NOMO-1 treated with DMSO at 0.1 percent for 48 hours (cell line): ENCODE results near the gene JAK3.
"Not testable (repeated sequence)": the region's sequence is repeated elsewhere in the genome, so short reads cannot be mapped to it uniquely, and the experiment has no call there.

Experiments used
- DNase-seq: peaks from one replicate; lab custom pipeline; 2025; ENCODE audit not compliant: unreplicated experiment; lab: John Stamatoyannopoulos, UW

Gene JAK3

DNA sequence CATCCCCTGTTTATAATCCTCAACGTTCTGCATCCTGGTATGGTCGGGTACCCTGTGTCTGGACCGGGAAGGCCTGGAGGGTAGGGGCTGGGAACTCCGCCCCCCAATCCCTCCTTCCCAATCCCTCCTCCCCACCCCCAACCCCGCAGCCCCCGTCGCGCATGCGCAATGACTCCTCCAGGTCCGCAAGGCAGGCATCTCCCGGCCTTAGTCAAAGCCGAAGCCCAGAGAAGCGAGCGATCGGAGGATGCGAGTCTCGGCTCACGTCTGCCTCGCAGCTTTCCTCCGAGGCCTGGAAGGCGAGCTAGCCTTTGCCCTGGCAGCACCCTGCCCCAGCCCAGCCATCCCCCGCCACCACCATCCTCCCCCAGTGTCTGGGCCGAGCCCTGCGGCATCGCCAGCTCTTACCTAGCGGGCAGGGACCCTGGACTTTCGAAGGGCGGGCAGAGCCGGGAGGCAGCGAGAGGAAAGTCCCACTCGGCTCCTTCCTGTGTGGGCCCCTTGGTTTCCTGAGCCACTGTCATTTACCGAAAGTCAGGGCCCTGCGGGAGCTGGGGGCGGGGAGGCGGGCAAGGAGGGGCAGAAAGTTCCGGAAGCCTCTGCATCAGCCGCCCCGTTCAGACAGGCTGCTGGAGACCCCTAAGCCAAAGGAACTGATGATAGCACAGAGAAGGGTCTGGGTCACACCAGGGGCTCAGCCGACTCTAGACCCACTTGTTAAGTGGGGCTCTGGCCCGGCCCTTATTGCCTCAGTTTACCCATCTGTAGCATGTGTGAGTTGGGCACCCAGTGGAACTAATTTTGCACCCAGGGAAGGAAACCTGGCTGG lies at the start of gene JAK3:
Gene JAK3, minus strand, starts transcription at position 445 of the 829 bp plus-strand sequence. CDS start 3,565 bp downstream, outside the sequence.
- DNase-seq: peak; percentile 36

DNA sequence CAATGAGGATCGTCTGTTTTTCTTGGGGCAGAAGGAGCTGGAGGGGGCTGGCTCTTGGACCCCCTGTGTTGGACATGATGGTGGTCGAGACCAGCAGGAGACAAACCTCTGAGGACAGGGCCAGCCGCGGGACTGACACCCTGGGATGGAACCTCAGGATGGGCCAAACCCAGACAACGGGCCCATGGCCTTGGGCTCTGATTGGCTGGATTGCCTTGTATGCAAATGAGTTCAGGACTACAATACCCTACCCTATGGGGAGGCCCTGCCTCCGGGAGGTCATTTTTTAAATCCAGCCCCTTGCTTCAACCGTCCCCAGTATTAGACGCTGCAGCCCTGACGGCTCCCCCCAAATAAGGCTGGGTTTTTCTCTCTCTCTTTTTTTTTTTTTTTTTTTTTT lies 46.0 kb upstream of the JAK3 start:
- DNase-seq: no peak

DNA sequence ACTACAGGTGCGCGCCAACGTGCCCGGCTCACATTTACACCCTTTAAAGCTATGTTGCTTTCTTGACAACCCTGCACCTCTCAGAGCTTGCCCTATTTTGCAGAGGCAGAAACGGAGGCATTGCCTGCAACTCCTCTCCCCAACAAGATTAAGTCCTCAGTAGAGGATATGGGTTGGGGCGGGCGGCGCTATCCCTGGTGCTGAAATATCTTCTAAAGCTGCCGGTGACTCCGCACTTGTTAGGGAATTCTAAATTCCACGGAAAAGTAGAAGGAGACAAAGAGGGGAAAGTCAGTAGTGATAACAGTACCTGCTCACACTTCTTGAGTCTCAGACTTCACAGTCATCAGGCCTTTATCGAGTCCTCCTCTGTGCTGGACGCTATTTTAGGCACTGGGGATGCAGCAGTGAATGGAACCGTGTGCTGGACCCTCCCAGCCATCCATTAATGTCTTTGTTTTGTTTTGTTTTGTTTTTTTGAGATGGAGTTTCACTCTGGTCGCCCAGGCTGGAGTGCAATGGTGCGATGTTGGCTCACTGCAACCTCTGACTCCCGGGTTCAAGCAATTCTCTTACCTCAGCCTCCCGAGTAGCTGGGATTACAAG lies 41.9 kb upstream of the JAK3 start:
- DNase-seq: peak; percentile 42

DNA sequence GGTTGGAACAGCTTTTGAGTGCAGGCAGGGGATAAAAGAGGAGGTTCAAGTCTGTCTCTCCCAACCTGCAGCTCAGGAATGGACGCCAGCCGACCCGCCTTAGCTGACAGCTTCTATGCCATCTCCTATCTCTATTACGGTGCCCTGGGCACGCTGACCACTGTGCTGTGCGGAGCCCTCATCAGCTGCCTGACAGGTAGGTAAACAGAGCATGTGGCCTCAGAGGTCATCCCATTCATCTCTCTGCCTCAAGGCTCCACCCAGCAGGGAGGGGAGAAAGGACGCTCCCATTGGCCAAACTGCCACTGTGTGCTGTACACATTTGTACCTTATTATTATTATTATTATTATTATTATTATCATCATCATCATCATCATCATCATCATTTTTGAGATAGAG lies 40.5 kb upstream of the JAK3 start:
- no peak for DNase-seq

DNA sequence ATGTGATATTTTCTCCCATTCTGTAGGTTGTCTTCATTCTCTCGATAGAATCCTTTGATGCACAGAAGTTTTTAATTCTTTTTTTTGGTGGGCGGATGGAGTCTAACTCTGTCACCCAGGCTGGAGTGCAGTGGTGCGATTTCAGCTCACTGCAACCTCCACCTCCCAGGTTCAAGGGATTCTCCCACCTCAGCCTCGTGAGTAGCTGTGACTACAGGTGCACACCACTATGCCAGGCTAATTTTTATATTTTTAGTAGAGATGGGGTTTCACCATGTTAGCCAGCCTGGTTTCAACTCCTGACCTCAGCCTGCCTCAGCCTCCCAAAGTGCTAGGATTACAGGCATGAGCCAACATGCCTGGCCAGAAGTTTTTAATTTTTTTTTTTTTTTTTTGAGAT lies 39.4 kb upstream of the JAK3 start:
- not testable (repeated sequence) for DNase-seq

DNA sequence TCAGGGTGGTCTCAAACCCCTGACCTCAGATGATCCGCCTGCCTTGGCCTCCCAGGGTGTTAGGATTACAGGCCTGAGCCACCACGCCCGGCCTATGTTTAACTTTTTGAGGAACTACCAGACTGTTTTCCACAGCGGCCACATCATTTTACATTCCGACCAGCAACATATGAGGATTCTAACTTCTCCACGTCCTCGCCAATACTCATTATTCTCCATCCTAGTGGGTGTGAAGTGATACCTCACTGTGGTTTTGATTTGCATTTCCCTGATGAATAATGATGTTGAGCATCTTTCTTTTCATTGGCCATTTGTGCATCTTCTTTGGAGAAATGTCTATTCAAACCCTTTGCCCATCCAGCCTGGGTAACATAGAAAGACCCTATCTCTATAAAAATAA lies 38.7 kb upstream of the JAK3 start:
- DNase-seq: no peak

DNA sequence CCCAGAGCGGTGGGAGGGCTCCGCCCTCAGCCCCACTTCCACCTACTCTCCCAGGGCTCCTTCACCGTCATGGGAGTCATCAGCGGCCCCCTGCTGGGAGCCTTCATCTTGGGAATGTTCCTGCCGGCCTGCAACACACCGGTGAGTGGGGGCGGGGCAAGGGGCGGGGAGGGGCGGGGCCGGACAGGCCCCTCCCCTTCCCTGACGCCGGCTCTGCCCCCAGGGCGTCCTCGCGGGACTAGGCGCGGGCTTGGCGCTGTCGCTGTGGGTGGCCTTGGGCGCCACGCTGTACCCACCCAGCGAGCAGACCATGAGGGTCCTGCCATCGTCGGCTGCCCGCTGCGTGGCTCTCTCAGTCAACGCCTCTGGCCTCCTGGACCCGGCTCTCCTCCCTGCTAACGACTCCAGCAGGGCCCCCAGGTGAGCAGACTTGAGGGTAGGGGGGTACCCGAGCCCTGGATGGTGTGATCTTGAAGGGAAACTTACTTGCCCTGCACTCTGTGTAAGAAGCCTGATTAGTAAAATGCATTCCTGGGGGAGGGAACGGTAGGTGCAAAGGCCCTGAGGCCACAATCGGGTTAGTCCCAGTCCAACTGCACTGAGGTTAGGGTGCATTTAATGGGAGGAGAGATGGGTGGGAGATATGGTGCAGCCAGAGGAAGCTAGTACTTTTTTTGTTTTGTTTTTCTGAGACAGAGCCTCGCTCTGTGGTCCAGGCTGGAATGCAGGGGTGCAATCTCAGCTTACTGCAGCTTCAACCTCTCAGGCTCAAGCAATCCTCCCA lies 36.0 kb upstream of the JAK3 start:
- DNase-seq: no peak

DNA sequence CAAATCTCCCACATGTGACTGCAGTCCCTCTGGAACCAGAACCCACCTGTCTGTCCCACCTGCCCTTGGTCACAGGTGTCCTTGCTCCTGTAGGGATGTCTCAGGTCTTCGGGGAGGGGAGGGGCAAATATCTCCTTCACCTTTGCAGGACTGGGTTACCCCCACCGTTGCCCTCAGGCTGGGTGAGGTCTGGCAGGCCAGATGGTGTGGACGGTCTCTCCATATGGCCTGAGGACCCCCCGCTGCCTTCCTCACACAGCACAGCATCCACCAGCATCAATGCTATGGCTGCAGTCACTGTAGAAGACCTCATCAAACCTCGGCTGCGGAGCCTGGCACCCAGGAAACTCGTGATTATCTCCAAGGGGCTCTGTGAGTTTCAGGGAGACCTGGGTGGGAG lies 33.9 kb upstream of the JAK3 start:
- DNase-seq: no peak

DNA sequence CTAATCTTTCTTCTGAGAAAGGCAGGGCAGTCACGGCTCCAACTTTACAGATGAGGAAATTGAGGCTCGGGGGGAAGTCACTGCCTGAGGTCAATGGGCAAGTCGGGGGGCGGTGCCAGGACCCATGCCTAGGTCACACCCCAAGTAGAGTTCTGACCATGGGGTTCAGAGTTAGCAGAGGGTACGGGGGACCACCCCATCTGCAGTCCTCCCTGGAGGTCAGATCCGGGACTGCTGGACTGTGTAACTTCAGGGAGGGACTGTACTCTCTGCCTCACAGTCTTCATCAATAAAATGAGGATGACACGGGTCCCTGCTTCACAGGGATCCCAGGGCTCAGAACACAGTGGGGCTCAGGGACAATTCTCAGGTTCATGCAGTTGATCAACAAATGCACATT lies 31.7 kb upstream of the JAK3 start:
- DNase-seq: no peak

DNA sequence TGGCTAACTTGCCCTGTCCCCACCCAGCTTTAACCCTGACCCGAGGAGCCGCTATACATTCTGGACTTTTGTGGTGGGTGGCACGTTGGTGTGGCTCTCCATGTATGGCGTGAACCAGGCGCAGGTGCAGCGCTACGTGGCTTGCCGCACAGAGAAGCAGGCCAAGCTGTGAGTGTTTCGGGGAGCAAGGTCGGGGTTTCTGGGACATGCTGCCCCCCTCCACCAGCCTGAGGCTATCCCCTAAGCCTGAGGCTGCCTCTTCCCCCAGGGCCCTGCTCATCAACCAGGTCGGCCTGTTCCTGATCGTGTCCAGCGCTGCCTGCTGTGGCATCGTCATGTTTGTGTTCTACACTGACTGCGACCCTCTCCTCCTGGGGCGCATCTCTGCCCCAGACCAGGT lies 29.9 kb upstream of the JAK3 start:
- DNase-seq: no peak

DNA sequence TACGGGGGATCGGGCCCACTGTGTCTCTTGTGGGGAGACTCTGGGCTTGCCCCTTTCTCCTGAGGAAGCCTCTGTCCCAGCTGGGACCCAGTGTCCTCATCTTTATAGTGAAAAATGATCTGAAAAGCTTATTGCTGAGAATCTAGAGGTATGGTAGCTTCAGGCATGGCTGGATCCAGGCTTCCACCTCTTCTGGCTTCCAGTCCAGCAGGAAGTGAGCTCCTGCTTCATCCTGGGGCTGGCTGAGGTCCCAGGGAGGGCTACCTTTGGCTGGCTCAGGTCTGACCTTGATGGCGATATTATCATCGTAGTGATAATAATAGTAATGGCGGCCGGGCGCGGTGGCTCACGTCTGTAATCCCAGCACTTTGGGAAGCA lies 27.0 kb upstream of the JAK3 start:
- no peak for DNase-seq

DNA sequence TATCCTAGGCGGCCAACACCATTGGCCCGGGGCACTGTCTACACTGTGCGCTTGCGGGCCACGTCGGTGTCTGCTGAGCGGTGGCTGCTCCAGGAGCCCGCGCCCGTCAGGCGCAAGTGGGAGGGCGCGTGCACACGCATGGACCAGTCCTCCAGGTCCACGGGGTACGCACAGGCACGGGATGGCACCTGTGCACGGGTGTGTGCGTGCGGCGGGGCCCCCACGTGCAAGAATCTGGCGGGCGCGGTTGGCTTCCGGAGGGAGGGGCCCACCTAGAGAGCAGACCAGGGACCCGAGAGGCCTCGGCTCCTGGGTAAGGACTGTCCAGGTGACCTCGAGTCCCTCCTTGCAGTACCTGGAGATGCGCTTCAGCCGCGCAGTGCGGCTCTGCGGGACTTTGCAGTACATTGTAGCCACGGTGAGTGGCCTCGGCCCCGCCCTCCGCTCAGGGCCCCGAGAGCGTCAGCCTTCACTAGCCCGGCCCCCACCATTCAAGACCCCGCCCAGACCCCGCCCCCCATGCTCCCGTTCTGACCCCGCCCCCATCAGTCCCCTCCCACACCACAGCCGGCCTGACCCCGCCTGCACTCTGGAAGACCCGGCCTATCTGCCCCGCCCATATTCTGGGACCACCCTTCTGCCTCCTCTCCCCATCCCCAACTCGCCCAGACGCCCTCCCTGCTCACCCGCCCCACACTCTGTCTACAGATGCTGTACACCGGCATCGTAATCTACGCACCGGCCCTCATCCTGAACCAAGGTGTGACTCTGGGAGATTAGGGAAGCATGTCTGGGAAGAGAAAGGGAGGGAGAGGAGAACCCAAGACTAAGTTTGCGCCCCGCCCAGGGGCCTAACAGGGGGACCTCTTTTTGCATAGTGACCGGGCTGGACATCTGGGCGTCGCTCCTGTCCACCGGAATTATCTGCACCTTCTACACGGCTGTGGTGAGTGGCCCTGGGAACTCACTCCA lies 26.3 kb upstream of the JAK3 start:
- DNase-seq: peak; percentile 40

DNA sequence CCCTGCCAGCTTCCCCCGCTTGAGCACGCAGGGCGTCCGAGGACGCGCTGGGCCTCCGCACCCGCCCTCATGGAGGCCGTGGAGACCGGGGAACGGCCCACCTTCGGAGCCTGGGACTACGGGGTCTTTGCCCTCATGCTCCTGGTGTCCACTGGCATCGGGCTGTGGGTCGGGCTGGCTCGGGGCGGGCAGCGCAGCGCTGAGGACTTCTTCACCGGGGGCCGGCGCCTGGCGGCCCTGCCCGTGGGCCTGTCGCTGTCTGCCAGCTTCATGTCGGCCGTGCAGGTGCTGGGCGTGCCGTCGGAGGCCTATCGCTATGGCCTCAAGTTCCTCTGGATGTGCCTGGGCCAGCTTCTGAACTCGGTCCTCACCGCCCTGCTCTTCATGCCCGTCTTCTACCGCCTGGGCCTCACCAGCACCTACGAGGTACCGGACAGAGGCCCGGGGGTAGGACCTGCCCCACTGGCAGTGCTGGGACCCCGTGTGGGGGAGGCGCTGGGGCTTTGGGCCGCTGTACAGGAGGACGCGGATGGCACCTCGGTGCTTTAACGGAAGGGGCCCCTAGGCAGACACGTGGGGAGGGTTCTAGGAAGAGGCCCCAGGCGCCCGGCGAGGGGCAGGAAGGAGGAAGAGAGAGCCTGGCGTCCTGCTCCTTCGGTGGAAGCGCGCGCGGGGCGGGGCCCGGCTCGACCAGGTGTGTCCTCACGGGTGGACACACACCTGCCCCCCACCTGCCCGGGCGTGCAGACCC lies 24.6 kb upstream of the JAK3 start:
- peak; percentile 72 for DNase-seq

DNA sequence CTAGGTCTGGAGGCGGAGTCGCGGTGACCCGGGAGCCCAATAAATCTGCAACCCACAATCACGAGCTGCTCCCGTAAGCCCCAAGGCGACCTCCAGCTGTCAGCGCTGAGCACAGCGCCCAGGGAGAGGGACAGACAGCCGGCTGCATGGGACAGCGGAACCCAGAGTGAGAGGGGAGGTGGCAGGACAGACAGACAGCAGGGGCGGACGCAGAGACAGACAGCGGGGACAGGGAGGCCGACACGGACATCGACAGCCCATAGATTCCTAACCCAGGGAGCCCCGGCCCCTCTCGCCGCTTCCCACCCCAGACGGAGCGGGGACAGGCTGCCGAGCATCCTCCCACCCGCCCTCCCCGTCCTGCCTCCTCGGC lies 24.1 kb upstream of the JAK3 start, which contains the start of gene SLC5A5:
Gene SLC5A5, plus strand, starts transcription at position 68 of the 373 bp plus-strand sequence. CDS start 375 bp downstream, outside the sequence.
- DNase-seq: peak; percentile 49

DNA sequence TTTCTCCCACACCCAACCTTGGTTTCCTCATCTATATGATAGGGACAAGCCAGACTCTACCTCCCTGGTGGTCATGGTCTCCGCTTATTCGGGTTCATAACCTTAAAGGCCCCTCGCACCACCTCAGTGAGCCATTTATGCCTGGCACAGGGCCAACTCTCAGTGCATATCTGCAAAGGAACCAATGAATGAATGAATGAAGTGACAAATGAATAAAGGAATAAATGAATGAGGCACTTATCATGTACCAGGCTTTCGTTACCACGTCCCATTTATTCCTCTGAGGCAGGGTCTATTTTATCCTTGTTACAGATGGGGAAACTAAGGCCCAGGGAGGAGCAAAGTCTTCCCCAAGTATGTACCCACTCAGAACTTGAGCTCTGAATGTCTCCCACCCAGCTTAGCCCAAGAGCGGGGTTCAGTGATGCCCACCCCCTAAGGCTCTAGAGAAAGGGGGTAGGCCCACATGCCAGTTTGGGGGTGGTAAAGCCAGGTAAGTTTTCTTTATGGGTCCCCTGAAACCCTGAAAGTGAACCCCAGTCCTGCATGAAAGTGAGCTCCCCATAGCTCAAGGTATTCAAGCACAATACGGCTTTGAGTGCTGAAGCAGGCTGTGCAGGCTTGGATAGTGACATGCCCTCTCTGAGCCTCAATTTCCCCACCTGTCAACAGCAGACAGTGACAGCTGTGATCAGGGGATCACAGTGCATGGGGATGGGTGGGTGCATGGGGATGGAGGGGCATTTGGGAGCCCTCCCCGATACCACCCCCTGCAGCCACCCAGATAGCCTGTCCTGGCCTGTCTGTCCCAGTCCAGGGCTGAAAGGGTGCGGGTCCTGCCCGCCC lies 23.5 kb upstream of the JAK3 start:
- no peak for DNase-seq

DNA sequence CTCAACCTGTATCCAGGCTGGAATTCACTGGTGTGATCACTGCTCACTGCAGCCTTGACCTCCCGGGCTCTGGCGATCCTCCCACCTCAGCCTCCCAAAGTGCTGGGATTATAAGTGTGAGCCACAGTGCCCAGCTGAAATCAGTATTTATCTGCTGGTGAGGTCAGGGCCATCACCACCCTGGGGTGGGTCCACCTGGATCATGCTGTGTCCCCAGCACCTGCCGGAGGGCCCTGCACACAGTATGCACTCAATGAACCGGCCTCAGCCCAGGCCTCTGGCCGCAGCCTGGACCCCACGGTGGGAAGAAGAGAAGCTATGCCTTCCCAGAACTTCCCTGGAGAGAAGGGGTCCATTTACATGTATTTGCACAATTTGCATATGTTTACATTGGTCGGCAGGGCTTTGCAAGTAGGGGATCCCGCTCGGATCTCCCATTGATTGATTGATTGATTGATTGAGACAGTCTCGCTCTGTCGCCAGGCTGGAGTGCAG lies 21.4 kb upstream of the JAK3 start:
- no peak for DNase-seq

DNA sequence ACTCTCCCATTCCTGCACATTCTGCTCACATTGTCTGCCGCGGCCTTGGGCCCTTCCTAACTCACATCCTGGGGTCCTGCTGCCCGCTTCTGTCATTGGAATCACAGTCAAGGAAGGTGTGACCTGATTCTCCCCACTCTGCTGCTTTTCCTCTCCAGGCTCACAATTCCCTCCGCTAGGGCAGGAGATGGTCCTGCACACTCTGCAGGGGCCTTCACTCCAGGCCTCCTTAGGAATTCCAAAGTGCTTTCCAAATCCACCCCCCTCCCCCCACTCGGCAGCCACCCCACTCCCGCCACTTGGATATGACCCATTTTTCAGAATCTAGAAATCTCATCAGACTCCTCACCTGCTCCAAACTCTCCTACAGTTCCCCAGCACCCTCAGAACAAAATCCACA lies 20.9 kb upstream of the JAK3 start:
- no peak for DNase-seq

DNA sequence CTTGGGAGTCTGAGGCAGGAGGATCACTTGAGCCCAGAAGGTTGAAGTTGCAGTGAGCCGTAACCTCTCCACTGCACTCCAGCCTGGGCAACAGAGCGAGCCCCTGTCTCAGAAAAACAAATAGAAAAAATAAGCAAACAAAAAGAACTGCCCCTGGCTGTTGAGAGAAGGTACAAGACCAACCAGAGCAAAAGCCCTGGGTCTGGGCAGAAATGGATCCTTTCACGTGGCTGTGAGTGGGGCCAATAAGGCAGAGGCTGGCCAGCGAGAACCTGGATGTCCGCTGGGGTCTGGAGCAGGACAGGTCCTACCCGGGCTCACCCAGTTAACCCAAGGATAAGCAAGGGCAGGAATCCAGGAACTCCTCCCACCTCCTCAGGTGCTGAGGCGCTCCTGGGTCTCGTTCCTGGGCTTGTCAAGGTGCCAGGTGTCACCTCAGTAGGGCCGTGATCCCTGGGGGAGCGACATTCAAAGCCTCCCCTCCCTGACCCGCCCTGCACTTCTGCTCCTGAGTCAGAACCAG lies 19.2 kb upstream of the JAK3 start:
- DNase-seq: no peak
